Ectodermal cell (in vitro differentiated cells): ENCODE measurements around the gene PPM1K.
A peak's percentile ranks its signal among the peaks of the same experiment; 100 is the strongest.

Experiments
- H3K27ac ChIP-seq: 2 replicates; pipeline ENCODE4 v1.7.0; 2013; ENCODE audit warnings: mild to moderate bottlenecking, low read depth, low read length; ENCODE audit not compliant: insufficient read depth, poor library complexity, severe bottlenecking
- H3K27me3 ChIP-seq: 2 replicates; pipeline ENCODE4 v1.7.0; 2013; ENCODE audit warnings: mild to moderate bottlenecking, low read length; ENCODE audit not compliant: insufficient read depth, control insufficient read depth, poor library complexity, severe bottlenecking
- H3K36me3 ChIP-seq: one replicate; pipeline ENCODE4 v1.7.0; 2013; ENCODE audit warnings: low read length; ENCODE audit not compliant: control insufficient read depth, insufficient read depth
- H3K4me1 ChIP-seq: one replicate; pipeline ENCODE4 v1.7.0; 2013; ENCODE audit warnings: low read length; ENCODE audit not compliant: control insufficient read depth, insufficient read depth
- H3K4me3 ChIP-seq: 2 replicates; pipeline ENCODE4 v1.7.0; 2013; ENCODE audit warnings: low read depth, low read length, control low read depth; ENCODE audit not compliant: insufficient read depth
- H3K9me3 ChIP-seq: 2 replicates; pipeline ENCODE4 v1.7.0; 2013; ENCODE audit warnings: mild to moderate bottlenecking, low read length, moderate library complexity; ENCODE audit not compliant: control insufficient read depth
- WGBS, 2 experiments: methylation state at CpG; one replicate each; pipeline ENCODE4 v1.1.7; 2013; ENCODE audit warnings: missing lambda C conversion rate in 2 of 2; 5-methylcytosine and 5-hydroxymethylcytosine counted together

The PPM1K gene

DNA sequence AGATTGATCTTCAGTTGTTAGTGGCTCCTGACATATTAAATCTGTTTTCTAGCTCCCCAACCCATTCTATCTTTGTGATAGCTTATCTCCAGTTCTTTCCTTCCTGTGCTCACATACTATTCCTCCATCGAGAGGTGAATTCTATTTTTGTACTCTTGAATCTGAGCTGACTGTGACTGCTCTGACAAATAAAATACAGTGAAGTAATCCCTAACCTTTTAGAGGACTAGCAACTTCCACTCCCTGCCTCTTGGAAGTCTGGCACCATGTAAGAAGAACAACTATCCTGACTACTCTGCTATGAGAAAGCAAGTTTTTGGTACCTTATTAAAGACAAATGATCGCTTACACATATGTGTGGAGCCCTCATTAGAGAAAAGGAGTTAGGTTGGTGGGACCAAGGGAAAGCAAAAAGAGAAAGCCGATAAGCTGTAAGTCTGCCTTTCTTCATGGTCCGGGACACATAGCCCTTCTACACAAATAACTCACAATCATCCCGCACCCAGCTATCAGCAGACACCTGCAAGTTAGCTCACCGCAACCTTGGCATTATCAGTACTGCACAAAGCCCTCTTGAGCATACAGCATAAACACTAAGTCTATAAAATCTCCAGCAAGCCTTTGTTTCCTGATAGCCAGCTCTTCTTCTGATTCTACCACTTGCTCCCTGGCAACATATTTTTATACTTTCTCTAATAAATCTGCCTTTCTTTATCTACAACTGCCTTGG lies 13.5 kb upstream of the PPM1K start:
- 93 to 94% methylated on average over 6 of the region's 6 CpGs for WGBS, 2 experiments
- Histone ChIP-seq H3K4me1 (no peaks in the 10 kb centered on the region), H3K9me3 (no peaks in the 10 kb centered on the region), H3K4me3 (no peak overlapping the region), H3K36me3 (no peaks in the 10 kb centered on the region), H3K27me3 (no peaks in the 10 kb centered on the region), H3K27ac (no peak overlapping the region)

DNA sequence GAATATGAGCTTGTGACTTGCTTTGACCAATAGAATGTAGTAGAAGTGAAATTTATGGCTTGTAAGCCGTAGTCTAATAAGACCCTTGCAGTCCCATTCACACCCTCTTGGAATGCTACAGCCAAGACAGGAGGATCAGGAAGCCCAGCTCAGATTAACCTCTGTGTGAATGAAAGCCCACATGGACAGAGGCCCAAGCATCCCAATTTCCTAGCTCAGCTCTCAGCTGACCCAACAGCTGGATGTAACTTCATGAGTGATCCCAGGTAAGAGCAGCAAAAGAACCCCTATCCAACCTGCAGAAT lies 12.8 kb upstream of the PPM1K start:
- Histone ChIP-seq H3K36me3 (no peaks in the 10 kb centered on the region), H3K4me1 (no peaks in the 10 kb centered on the region), H3K9me3 (no peaks in the 10 kb centered on the region), H3K27me3 (no peaks in the 10 kb centered on the region), H3K4me3 (no peak overlapping the region), H3K27ac (no peak overlapping the region)
- 88 to 92% methylated on average over 1 of the region's 1 CpG for WGBS, 2 experiments

DNA sequence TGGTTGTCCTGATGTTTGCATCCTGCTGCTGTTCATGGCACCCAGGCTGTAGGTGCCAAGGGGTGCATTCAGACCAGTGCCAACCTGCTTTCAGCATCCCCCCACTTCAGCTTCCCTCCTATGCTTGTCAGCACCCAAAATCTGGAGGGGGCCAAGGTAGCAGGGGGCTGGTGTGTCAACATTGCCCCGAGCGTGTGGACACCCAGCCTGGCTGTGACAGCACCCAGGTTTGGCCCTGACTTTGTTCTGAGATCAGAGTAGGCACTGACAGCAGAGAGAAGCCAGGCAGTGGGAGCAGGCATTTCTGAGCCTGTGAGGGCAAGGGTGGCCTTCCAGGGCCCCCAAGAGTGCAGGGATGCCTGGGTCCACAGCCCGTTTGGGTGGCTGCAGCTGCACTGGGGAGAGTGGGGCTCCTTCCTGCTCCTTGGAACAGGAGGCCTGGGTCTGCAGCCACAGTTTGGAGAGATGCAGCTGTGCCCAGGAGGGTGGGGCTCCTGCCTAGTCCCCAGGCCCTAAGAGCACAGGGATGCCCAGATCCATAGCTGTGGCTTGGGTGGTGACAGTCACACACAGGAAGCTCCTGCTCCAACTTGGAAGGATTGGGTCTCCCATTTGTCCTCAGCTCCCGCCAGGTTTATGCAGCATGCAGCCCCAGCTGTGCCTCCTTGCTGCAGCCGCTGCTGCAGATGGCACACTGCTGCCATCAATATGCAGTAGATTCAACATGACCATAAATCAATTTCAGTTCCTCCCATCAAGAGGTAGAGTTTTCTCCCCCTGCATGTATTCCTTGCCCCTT lies 12.3 kb upstream of the PPM1K start:
- H3K9me3 ChIP-seq = no peaks in the 10 kb centered on the region
- H3K4me1 ChIP-seq = no peaks in the 10 kb centered on the region
- H3K27ac ChIP-seq = no peak overlapping the region
- H3K4me3 ChIP-seq = no peak overlapping the region
- H3K36me3 ChIP-seq = no peaks in the 10 kb centered on the region
- no peaks in the 10 kb centered on the region for H3K27me3 ChIP-seq
- WGBS, 2 experiments = 93% methylated on average over 5 of the region's 5 CpGs

DNA sequence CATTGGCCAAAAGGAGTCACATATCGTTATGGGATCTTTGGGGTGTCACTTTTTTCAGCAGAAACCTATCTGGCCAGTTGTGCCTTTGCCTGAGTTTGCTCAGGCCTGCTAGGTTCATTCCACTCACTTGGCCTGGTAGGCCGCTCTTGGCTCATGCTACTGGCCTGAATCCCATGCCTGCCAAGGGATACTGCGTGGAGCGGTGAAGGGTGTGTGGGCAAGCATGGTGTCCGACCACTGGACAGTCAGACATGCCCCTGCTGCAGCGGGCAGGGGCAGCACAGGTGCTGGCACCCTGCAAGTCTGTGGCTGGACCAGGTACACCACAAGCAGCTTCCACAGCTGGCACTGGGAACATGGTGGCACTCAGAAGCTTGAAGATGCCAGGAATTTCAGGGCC lies 11.3 kb upstream of the PPM1K start:
- 97% methylated on average over 6 of the region's 6 CpGs for WGBS, 2 experiments
- H3K27ac ChIP-seq = no peak overlapping the region
- H3K9me3 ChIP-seq = no peaks in the 10 kb centered on the region
- H3K4me1 ChIP-seq = no peaks in the 10 kb centered on the region
- H3K4me3 ChIP-seq = no peak overlapping the region
- H3K27me3 ChIP-seq = no peaks in the 10 kb centered on the region
- no peaks in the 10 kb centered on the region for H3K36me3 ChIP-seq

DNA sequence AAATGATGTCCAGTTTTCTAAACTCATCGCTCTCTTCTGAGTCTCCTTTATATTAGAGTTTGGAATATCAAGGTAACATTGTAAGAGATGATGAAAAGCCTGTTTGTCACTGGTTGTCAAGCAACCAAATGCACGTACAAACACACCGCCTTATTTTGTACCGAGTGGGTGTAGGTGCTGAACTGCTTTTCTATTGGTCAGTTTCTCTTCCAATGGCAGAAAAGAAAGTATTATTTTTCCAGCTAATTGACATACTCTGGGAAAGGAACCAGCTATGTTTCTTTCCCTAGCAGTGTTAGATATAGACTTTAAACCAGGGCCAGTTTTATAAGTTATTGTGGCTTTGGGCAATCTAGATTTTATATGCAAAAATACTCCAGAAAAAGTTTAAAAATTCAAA lies 6.6 kb upstream of the PPM1K start:
- no peaks in the 10 kb centered on the region for H3K27me3 ChIP-seq
- no peaks in the 10 kb centered on the region for H3K4me1 ChIP-seq
- no peak overlapping the region for H3K4me3 ChIP-seq
- 88 to 93% methylated on average over 4 of the region's 4 CpGs for WGBS, 2 experiments
- no peak overlapping the region for H3K27ac ChIP-seq
- no peaks in the 10 kb centered on the region for H3K36me3 ChIP-seq
- no peaks in the 10 kb centered on the region for H3K9me3 ChIP-seq

DNA sequence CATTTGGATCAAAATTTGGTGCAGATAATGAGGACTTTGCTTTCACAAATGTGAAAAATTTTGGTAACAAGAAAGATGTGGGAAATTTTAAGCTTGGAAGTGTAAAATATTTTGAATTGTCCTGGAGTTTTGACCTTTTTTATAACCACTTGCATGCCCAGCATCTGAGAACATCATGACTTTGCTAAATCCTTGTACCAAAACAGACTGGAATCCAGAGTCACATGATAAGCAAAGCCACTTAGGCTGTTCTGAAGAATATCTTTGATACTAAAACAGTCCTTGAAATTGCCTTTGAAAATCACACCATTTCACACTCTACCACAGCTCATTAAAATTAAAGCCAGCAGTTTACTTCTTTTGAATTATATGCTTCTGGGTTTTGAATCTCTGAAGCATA lies 2.5 kb upstream of the PPM1K start:
- Histone ChIP-seq H3K27me3 (peaks cover 27% of the 10 kb centered on the region), H3K27ac (no peak overlapping the region), H3K4me1 (no peaks in the 10 kb centered on the region), H3K4me3 (no peak overlapping the region), H3K9me3 (no peaks in the 10 kb centered on the region), H3K36me3 (no peaks in the 10 kb centered on the region)

DNA sequence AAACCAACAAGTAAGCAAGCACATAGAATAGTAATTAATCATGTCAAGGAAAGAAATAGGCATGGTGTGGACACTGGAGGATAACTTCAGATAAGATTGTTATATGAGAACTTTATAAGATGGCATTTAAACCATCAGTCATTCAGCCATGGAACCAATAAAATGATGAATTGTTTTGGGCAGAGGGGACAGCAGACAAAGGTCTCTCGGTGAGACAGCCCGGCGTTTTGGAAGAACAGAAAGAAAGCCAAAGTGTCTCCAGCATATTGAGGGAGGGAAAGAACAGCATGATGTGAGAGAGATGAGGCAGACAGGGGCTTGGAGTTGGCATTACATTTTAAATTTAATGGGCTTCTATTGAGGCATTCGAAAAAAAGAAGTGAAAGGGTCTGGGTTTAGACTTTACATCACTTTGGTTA lies 883 bp upstream of the PPM1K start:
- 55 to 57% methylated on average over 4 of the region's 4 CpGs for WGBS, 2 experiments
- Histone ChIP-seq H3K36me3 (no peaks in the 10 kb centered on the region), H3K9me3 (no peaks in the 10 kb centered on the region), H3K4me1 (no peaks in the 10 kb centered on the region), H3K27me3 (peaks cover 32% of the 10 kb centered on the region), H3K27ac (peak overlapping the region; percentile 73), H3K4me3 (peak overlapping the region; percentile 61)

DNA sequence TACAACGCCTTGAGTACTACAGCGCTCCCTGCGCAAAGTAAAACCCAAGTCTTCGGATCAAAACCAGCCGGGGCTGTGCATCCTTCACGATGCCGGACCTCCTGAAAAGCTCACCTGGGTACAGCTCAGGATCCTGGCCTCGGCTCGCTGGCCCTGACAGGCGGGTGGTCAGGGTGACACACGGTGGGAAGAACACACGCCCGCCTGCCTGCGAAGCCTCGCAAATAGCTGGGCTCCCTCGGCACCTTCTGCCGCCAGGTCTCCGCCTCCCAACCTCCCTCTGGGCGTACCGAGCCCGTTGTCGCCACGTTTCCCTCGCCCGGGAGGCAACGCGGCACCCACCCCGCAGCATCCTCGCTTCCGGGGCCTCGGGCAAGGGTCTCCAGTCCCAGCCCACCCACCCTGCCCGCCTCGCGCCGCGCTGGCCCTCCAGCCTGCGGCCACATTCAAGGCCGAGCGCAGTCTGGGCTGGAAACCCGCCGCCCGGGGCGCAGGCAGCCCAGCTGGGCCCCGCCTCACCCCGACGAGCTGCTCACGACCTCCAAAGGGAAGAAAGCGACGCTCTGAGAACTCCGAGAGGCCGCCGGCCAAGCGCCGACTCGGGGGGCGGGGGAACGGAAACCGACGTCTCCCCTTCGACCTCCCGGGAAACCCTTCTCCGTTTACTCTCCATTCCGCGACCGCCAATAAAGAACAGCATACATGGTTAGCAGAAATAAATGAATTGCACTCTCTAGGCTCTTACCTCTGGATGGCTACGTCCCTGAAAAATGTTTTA lies 511 bp downstream of the PPM1K start:
- 1% methylated on average over 65 to 66 of the region's 66 CpGs for WGBS, 2 experiments
- Histone ChIP-seq H3K4me1 (no peaks in the 10 kb centered on the region), H3K27ac (peak overlapping the region; percentile 86), H3K9me3 (no peaks in the 10 kb centered on the region), H3K27me3 (peaks cover 32% of the 10 kb centered on the region), H3K4me3 (peak overlapping the region; percentile 61), H3K36me3 (no peaks in the 10 kb centered on the region)

DNA sequence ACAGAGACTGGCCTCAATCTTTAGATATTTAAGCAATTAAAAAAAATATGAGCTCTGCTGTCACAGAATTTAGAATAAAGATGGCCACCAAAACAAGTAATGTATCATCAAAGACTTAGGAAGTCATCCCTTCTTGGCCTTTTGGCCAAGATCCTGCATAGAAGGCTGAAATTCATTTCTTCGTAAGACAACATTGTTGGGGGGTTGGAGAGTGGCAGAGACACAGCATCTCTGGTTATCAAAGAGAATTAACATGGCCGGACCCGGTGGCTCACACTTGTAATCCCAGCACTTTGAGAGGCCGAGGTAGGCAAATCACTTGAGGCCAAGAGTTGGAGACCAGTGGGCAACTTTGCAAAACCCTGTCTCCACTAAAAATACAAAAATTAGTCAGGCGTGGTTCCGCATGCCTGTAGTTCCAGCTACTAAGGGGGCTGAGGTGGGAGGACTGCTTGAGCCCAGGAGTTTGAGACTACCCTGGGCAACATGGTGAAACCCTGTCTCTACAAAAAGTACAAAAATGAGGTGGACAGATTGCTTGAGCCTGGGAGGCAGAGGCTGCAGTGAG lies 4.0 kb downstream of the PPM1K start:
- WGBS, 2 experiments = 93 to 95% methylated on average over 6 of the region's 6 CpGs
- Histone ChIP-seq H3K4me1 (no peaks in the 10 kb centered on the region), H3K36me3 (no peaks in the 10 kb centered on the region), H3K27me3 (peaks cover 27% of the 10 kb centered on the region), H3K9me3 (no peaks in the 10 kb centered on the region), H3K27ac (no peak overlapping the region), H3K4me3 (no peak overlapping the region)

DNA sequence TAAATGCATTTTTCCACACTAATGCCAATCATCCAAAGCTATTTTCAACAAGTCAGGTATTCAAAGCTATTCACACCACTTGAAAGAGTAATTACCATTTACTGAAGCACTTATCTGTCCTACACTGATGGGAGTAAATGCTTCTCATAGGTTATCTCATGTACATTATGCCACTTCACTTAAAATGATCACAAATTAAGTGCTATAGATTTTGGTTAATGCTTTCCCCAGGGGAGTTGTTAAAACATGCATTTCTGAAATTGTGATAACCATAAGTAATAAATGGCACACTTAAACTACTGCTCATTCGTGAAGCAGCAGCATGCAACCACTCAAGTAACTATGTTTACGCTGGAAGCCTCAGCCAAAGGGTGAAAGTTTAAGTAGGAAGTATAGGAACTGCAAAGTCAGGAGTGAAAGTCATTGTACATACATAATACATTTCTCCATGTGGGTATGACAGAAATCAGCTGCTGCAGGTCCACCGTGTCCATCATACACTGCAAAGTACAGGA lies 6.6 kb downstream of the PPM1K start:
- H3K9me3 ChIP-seq = no peaks in the 10 kb centered on the region
- H3K4me1 ChIP-seq = no peaks in the 10 kb centered on the region
- H3K27me3 ChIP-seq = peaks cover 14% of the 10 kb centered on the region
- H3K4me3 ChIP-seq = no peak overlapping the region
- H3K27ac ChIP-seq = no peak overlapping the region
- H3K36me3 ChIP-seq = no peaks in the 10 kb centered on the region
- WGBS, 2 experiments = 94 to 98% methylated on average over 3 of the region's 3 CpGs
